Hematopoietic multipotent progenitor cell treated with erythropoietin and hydrocortisone succinate and interleukin-3 and kit ligand, for 6 days (in vitro differentiated cells): ENCODE measurements around the gene PPRC1.

Source experiments
- DNase-seq: peaks from one replicate; pipeline ENCODE4 v3.0.0-alpha.2; 2015

The PPRC1 gene

DNA sequence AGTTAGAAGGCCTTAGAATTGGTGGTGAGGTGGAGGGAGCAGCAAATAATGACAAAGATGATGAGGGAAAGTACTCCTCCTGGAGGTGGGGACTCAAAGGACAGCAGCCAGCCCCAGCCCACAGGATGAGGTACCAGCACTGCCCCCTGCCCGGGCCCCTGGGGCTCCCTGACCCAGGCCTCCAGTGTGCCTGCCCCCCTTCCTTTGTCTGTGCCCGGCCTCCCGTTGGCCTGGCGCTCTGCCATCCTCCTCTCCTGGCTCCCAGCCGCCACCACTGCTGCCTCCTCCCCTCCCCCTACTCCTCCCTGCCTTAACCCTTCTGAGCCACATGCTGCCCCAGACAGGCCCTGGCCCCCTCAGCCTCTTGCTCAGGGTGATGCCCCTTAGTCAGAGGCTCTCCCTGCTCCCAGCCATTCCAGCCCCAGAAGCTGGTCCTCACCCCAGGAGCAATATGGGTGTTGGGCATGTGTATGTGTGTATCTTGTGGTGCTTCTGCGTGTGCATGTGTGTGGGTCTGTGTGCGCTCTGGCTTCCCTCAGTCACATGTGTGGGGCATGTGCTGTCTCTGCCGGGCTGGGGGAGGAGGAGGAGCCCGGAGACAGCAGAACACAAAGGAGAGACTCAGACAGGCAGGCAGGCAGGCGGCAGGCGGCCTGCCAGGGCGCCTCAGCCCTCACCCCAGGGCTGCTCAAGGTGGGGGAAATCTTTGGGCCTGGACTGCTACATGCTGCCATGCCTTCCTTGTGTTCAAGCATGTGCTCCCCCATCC lies 15.3 kb upstream of the PPRC1 start:
- peak; percentile 97 for DNase-seq

DNA sequence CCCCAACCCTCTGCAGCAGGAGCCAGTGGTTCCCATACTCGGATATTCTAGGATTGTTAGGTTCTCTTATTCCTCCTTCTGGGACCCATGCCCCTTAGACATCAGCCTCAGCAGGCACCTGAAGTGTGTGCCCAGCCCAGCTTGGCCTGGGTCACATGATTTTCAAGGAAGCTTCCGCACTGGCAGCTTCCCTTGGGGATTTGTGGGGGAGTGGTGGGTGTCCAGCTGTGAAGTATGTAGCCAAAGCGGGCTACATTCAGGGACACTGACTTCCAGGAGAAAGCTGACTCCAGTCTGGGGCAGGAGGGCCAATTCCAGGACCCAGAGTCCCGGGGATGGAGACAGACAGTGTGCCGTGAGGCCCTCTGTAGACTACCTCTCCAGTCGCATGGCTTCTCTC lies 14.0 kb upstream of the PPRC1 start:
- DNase-seq: no peak

DNA sequence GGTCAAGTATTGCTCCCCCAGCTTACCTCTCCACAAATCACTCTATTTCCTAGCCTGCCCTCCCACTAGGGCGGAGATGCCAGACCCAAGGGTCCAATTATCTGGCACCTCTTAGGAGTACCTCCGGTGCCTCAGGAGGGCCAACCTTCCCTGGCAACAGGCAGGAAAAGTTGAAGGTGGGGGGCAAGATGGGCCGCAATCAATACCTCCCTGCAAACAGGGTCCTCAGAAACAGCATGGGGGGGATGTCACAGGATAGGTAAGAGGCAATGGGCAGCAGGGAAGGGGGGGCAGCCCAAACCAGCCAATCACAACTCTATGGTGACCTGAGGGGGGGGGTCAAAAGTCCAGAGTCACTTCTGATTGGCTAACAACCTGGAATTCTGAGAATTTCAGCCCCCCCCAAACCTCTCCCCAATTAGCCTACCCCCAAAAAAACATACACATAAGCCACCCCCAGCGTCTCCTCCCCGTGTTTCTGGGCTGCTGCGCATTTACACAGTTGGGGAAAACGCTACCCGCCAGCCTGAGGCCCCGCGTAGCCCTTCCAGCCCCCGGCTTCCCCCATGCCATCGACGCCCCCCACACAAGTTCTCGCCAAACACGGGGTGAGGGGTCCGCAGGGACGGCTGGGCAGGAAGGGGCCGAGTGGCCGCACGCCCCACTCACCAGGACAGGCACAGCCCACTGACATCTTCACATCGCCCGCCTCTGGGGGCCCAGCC lies 13.3 kb upstream of the PPRC1 start:
- DNase-seq: peak; percentile 96

DNA sequence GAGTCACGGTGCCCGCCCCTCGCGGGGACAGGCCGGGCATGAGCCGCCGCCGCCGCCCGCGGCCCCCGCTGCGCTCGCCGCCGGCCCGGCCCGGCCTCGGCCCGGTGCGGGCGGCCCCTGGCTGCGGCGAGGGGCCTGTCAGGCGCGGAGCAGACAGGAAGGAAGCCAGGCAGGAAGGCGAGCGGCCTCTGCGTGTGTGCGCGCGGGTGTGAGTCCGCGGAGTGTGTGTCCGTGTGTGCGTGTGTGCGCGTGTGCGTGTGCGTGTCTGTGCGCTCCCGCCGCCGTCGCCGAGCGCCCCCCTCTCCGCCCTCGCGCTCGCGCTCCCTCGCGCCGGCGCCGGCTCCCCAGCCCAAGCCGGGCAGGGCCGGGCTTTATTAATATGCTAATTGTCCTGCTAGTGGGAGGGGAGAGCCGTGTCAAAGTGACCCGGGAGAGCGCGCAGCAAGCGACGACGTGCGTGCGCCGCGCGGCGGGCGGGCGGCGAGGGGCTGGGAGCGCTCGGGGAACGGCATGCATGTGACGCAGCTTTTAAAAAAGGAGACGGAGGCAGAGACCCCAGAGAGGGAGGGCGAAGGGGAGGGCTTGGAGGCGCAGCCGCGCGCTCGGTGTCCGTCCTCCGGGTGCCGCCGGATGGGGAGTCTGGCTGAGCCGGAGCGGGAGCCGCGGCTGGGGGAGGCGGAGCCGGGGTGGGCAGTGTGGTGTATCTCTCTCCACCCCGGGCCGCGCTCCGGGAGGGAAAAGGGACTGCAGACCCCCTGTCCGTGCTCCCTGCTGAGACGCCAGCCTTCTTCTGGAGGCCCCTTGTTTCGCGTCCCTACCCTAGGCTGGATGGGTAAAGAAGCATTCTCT lies 12.5 kb upstream of the PPRC1 start, which contains the start of gene LDB1:
Gene LDB1, minus strand, starts transcription at position 227 of the 849 bp plus-strand sequence. CDS start 258 bp downstream, outside the sequence.
- peak; percentile 93 for DNase-seq

DNA sequence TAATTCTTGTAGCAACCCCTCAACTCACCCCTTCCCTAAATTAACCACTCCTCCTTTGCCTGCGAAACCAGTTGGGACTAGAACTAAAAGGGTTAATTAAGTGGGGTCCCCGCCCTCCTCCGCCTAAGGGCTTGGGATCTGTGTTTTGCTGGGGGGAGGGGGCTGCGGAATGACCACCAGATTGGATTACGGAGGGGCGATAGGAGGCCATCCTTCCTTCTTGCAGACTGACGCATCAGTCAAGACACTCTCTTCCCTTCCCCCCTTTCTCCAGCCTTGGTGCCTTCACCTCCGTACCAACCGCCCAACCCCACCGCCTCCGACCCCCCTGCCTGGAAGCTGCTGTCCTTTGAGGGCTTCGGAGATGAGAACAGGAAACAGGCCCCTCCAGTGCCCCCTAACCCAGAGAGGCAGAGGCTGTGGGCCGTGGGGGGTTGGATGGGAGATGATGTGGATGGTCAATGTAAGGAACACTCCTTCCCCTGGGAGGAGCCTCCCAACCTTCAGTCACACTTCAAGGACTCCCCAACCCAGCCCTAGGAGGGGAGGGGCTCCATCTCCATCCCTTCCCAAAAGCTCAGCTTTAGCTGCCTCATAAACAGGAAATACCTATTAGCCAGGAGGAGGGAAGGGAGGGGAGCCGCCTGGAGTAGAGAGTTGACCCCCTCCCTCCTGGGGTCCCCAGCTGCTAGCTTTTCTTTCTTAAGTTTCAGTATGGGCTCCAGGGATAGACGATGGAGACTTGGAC lies 11.7 kb upstream of the PPRC1 start:
- peak; percentile 65 for DNase-seq

DNA sequence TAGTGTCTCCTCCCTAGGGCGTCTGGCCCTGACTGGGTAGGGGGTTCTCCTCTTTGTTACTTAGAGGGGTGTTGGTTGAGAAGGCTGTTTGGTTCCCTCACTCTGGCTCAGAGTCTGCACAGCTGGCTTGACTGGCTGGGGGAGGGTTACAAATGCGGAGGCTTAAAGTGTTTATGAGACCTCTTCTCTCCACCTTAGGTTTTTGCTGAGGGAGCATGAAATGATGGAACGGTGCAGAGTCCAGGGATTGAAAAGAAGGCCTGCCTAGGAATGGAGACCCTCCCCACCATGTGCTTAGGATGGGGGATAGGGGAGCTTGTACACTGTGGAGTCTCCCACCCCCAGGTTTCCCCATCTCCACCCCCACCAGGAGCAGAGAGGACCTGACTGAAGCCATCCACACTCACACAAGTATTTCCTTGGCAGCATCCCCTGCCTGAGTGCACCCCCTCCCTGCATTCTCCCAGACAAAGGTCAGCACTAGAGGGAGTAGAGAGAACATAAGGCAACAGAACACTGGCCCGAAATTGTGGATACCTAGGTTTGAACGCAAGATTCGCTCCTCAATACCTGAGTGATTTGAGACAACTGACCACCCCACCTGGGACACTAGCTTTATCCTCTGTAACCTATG lies 11.0 kb upstream of the PPRC1 start:
- DNase-seq: no peak

DNA sequence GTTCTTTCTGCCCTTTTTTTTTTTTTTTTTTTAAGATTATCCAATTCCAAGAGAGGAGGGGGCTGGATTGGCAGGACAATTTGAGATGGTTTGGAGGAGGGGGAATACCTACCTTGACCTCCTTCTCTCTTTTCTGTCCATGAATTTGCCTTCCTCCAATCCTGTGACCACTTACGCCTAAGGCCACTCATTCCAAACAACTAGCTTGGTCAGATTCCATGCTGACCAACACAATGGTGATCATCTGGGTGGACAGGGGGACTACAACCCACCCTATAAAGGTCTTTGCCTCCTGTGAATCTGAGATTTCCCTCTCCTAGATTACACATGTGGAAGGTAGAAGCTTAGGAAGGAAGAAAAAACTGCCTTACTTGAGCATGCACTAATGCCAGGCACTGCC lies 10.4 kb upstream of the PPRC1 start:
- no peak for DNase-seq

DNA sequence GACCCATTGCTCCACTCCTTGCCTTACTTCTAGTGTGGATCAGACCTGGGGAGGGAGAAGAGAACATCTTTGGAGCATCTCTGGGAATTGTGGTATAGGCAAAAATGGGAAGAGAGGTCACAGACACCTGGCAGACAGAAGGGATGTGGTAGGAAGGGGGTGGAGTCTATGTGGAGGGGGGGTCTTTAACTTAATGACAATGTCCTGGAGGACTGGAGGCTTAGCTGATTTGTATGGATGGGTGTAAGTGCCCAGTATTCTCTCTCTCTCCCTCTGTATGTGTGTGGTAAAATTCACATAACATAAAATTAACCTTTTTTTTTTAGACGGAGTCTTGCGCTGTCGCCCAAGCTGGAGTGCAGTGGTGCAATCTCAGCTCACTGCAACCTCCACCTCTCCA lies 9.6 kb upstream of the PPRC1 start:
- no peak for DNase-seq

DNA sequence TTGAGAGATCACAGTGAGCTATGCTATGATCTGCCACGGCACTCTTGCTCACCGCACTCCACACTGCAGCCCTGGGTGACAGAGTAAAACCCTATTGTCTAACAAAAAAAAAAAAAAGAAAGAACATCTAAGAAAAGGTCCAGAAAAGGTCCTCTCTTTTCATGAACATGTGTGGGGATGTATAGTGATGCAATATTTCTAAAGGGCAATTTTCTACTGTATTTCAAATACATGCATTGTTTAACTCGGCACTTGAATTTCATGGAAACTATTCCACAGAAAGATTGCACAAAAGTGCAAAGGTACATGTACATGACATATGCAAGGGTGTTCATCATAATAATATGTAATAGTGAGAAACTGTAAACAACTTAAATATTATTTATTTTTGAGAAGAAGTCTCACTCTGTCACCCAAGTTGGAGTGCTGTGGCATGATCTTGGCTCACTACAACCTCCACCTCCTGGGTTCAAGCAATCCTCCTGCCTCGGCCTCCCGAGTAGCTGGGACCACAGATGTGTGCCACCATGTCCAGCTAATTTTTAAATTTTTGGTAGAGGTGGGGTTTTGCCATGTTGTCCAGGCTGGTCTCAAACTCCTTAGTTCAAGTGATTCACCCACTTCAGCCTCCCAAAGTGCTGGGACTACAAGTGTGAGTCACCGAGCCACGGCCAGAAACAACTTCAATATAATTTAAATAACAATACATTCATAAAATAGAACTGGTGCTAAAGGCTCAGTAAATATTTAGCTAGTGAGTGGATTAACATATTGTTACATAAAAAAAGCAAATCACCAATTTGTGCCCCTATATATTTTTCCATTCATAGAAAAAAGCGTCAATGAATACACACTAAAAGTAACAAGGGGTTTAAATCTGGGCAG lies 1.3 kb upstream of the PPRC1 start:
- DNase-seq: no peak

DNA sequence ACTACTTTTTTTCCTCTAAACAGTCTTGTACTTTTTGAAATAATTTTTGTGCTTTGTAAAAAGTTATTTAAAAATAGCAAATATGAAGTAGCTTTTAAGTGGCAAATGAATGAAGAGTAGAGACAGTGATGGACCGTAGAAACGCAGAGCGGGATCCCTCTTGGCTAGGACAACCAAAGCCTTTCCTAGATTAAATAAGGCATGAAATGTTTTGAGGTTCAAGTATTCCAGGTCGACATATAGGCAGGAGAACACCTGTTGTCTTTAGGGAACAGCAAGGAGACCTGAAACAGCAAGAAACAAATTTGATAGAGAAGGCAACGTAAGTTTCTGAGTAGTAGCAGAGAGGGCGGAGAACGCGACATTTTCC lies 662 bp upstream of the PPRC1 start:
- DNase-seq: no peak

DNA sequence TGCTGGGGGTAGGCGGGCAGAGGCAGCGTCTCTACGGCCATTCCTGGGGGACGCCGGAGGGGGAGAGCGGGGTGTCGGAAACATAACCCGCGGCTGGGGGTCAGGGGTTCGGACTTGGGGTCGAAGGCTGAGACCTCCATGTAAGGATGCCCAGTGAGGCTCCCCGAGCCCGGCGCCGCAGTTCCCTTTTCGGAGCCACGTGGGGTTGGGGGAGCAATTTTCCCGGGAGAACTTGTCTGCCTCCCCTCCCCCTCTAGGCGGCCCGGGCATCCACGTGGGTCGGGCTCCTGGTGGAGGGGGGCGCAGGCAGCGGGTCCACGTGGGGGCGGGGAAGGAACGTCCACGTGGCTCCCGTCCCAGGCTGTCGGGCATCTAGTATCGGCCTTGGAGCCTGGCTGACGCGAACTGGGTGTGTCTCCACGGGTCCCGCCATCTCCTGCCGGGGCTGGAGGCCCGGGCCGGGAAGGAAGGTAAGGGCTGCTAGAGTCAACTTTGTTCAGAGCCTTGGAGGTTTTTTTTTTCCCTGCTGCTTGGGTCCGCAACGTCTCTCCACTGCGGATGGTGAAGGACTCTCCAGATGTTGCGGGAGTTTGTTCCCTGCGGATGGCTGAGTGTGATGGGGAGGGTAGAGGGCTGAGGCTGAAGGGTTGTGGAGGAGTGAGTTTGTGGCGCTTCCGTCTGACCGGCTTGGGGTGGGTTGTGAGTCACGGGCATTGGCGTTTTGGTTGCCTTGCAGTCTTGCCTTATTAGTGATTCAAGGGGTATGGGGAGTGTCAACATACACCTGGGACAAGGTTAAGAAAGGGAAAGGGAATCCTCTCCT lies 744 bp downstream of the PPRC1 start:
- DNase-seq: peak; percentile 92

DNA sequence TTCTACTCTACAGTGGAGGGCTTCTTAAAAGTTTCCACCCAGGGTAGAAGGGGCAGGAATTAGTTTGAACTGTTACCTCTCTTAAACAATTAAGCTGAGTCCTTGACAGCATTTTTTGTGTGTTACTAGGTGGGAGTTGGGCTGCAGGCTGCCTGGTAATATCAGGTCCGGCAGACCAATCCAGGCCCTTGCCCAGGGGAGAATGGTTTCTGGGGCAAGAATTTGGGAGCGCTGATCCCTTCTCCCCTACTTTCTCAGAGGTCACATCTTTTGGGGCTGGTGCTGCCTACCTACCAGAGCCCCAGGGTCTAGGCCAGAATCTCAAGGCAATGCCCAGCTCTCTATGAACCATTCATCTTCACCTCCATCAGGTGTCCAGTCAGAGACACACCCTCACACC lies 1.6 kb downstream of the PPRC1 start:
- DNase-seq: no peak

DNA sequence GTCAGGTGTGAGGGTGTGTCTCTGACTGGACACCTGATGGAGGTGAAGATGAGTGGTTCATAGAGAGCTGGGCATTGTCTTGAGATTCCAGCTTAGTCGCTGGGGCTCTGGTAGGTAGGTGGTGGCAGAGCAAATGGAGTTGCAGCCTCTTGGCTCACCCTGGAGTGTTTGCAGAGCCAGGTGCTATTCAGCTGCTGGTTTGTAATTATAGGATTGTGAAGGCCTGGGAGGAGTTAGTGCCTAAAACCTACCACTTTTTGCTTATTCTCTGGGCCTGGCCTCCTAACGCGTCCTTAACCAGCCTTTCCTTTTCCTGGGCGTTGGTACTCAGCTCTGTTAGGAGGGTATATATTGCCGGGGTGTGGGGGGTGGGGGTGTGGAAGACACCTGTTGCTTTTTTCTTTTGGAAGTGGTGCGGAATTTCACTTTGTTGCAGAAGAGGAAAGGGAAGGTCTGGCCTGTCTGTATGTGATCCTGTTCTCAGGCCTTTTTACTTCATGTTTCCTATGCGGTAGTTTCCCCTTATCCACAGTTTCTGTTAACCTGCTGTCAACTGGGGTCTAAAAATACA lies 3.2 kb downstream of the PPRC1 start:
- DNase-seq: no peak

DNA sequence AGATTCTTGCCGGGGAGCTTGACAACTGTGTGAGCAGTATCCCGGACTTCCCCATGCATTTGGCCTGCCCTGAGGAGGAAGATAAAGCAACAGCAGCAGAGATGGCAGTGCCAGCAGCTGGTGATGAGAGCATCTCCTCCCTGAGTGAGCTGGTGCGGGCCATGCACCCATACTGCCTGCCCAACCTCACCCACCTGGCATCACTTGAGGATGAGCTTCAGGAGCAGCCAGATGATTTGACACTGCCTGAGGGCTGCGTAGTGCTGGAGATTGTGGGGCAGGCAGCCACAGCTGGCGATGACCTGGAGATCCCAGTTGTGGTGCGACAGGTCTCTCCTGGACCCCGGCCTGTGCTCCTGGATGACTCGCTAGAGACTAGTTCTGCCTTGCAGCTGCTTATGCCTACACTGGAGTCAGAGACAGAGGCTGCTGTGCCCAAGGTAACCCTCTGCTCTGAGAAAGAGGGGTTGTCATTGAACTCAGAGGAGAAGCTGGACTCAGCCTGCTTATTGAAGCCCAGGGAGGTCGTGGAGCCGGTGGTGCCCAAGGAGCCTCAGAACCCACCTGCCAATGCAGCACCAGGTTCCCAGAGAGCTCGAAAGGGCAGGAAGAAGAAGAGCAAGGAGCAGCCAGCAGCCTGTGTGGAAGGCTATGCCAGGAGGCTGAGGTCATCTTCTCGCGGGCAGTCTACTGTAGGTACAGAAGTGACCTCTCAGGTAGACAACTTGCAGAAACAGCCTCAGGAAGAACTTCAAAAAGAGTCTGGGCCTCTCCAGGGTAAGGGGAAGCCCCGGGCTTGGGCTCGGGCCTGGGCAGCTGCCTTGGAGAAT lies 6.7 kb downstream of the PPRC1 start:
- DNase-seq: no peak

DNA sequence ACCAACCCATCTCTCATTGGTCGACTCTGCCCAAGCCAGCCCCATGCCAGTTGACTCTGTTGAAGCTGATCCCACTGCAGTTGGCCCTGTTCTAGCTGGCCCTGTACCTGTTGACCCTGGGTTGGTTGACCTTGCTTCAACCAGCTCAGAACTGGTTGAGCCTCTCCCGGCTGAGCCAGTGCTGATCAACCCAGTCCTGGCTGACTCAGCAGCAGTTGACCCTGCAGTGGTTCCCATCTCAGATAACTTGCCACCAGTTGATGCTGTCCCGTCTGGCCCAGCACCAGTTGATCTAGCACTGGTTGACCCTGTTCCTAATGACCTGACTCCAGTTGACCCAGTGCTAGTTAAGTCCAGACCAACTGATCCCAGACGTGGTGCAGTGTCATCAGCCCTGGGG lies 7.4 kb downstream of the PPRC1 start:
- no peak for DNase-seq

DNA sequence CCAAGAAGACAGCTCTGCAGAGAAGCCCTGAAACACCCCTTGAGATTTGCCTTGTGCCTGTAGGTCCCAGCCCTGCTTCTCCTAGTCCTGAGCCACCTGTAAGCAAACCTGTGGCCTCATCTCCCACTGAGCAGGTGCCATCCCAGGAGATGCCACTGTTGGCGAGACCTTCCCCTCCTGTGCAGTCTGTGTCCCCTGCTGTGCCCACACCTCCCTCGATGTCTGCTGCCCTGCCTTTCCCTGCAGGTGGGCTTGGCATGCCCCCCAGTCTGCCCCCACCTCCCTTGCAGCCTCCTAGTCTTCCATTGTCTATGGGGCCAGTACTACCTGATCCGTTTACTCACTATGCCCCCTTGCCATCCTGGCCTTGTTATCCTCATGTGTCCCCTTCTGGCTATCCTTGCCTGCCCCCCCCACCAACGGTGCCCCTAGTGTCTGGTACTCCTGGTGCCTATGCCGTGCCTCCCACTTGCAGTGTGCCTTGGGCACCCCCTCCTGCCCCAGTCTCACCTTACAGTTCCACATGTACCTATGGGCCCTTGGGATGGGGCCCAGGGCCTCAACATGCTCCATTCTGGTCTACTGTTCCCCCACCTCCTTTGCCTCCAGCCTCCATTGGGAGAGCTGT lies 8.2 kb downstream of the PPRC1 start:
- no peak for DNase-seq

DNA sequence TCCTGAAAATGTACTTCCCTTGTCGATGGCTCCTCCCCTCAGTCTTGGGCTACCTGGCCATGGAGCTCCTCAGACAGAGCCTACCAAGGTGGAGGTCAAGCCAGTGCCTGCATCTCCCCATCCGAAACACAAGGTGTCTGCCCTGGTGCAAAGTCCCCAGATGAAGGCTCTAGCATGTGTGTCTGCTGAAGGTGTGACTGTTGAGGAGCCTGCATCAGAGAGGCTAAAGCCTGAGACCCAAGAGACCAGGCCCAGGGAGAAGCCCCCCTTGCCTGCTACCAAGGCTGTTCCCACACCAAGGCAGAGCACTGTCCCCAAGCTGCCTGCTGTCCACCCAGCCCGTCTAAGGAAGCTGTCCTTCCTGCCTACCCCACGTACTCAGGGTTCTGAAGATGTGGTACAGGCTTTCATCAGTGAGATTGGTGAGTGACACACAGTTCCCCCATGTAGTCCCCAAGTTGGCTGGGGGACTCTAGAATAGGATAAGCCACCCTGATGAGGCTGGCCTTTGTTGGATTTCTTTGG lies 8.8 kb downstream of the PPRC1 start:
- no peak for DNase-seq

DNA sequence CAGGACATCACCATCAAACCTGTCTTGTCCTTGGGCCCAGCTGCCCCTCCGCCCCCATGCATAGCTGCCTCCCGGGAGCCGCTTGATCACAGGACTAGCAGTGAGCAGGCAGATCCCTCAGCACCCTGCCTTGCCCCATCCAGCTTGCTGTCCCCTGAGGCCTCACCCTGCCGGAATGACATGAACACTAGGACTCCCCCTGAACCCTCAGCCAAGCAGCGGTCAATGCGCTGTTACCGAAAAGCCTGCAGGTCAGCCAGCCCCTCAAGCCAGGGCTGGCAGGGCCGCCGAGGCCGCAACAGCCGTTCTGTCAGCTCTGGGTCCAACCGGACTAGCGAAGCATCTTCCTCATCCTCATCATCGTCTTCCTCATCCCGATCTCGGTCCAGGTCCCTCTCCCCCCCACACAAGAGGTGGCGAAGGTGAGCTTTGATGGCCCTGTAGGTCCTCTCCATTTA lies 14.2 kb downstream of the PPRC1 start:
- no peak for DNase-seq
